Sciatic nerve (tissue), 2 donors: ENCODE data around the gene SMYD4. TPM values are rescaled to one million over a fixed set of nuclear protein-coding genes. Genes with fewer than 3 reads are reported as not detected.
A peak's percentile ranks its signal among the peaks of the same experiment; 100 is the strongest.
"Not testable (repeated sequence)": the region's sequence is repeated elsewhere in the genome, so short reads cannot be mapped to it uniquely, and the experiment has no call there.

Experiments
- ATAC-seq: fragments of 200-7000 bp; cut with Tn5 transposase; one replicate; pipeline ENCODE4 v1.9.1; 2020; ENCODE audit warnings: mild to moderate bottlenecking, moderate library complexity
- DNase-seq: peaks from one replicate; pipeline ENCODE4 v3.0.0-alpha.2; 2020; ENCODE audit warnings: low spot score
- intact Hi-C: fragments of 100-400 bp; cut with DNase I; formaldehyde crosslinking; loops from one replicate; pipeline ENCODE4 v1.14.2; 2022
- total RNA-seq: library from RNA; stranded (reverse); fragmentation: NEBNext Ultra II Directional; extraction: Animal tissue kit (Norgen Biotek cat#: 25700); gene quantifications from one replicate; pipeline ENCODE4 v1.2.1, GENCODE V29; 2021
- donor health status: DM: no; HTN: no; CAD: no.
- donor health status: DM: no; HTN: no; CAD: no.

Gene SMYD4
- total RNA-seq, 1 donor from 2014 or later = 17.7 TPM

GRCh38 chr17:1787301-1787902, 42.3 kb downstream of the SMYD4 start:
- no peak for DNase-seq
- ATAC-seq = peak; percentile 47
- intact Hi-C loops = loop anchor here (10.0 kb wide), 1 partner anchor 63 kb away; the partner anchor contains the start of gene WDR81

GRCh38 chr17:1786708-1787107, 43.0 kb downstream of the SMYD4 start:
- ATAC-seq = no peak
- no peak for DNase-seq
- intact Hi-C loops = loop anchor here (10.0 kb wide), 1 partner anchor 62 kb away; the partner anchor contains the start of gene WDR81

GRCh38 chr17:1785930-1786329, 43.8 kb downstream of the SMYD4 start:
- DNase-seq (no peak), ATAC-seq (no peak)
- intact Hi-C loops = loop anchor here (10.0 kb wide), 1 partner anchor 61 kb away; the partner anchor contains the start of gene WDR81

GRCh38 chr17:1783834-1784611, 45.7 kb downstream of the SMYD4 start:
- ATAC-seq (peak; percentile 85), DNase-seq (peak; percentile 83)
- intact Hi-C loops = loop anchor here (10.0 kb wide), 1 partner anchor 59 kb away; the partner anchor contains the start of gene WDR81

GRCh38 chr17:1783271-1783670, 46.4 kb downstream of the SMYD4 start:
- intact Hi-C loops = loop anchor here (10.0 kb wide), 1 partner anchor 58 kb away; the partner anchor contains the start of gene WDR81
- DNase-seq (no peak), ATAC-seq (peak; percentile 5)

- DNase-seq (no peak), ATAC-seq (no peak)
- intact Hi-C loops = loop anchor here (10.0 kb wide), 1 partner anchor 57 kb away; the partner anchor contains the start of gene WDR81
These were observed 47.5 kb downstream of the SMYD4 start for GRCh38 chr17:1782171-1782567.

- ATAC-seq = peak; percentile 76
- DNase-seq = peak; percentile 92
- intact Hi-C loops = loop anchor here (10.0 kb wide), 1 partner anchor 55 kb away; the partner anchor contains the start of gene WDR81
These were observed 50.1 kb downstream of the SMYD4 start for GRCh38 chr17:1779571-1780131.

- intact Hi-C loops = no loop called here
- no peak for ATAC-seq
- no peak for DNase-seq
These were observed 52.8 kb downstream of the SMYD4 start for GRCh38 chr17:1776857-1777256.

GRCh38 chr17:1776328-1776727, 53.4 kb downstream of the SMYD4 start:
- intact Hi-C loops = no loop called here
- no peak for DNase-seq
- ATAC-seq = no peak

GRCh38 chr17:1774390-1775176, 55.1 kb downstream of the SMYD4 start:
- no peak for DNase-seq
- intact Hi-C loops = no loop called here
- no peak for ATAC-seq

- peak; percentile 70 for ATAC-seq
- intact Hi-C loops = no loop called here
- DNase-seq = no peak
These were observed 56.0 kb downstream of the SMYD4 start for GRCh38 chr17:1773696-1774181.

GRCh38 chr17:1773000-1773695, 56.6 kb downstream of the SMYD4 start:
- intact Hi-C loops, DNase-seq: not testable (repeated sequence)
- ATAC-seq = peak; percentile 70

GRCh38 chr17:1769822-1770477, 59.8 kb downstream of the SMYD4 start:
- ATAC-seq = no peak
- DNase-seq = no peak
- intact Hi-C loops = no loop called here

GRCh38 chr17:1767358-1767757, 62.3 kb downstream of the SMYD4 start:
- no peak for ATAC-seq
- no peak for DNase-seq
- intact Hi-C loops = no loop called here

- ATAC-seq = no peak
- intact Hi-C loops = no loop called here
- no peak for DNase-seq
These were observed 63.1 kb downstream of the SMYD4 start for GRCh38 chr17:1766382-1767135.

- intact Hi-C loops = no loop called here
- DNase-seq (no peak), ATAC-seq (no peak)
These were observed 64.1 kb downstream of the SMYD4 start for GRCh38 chr17:1765576-1765975.

- DNase-seq, intact Hi-C loops, ATAC-seq: not testable (repeated sequence)
These were observed 65.0 kb downstream of the SMYD4 start for GRCh38 chr17:1764705-1765104.
